ENCODE results near the gene KCNIP4. TPM values are rescaled to one million over a fixed set of nuclear protein-coding genes. Genes with fewer than 3 reads are reported as not detected.

The KCNIP4 gene
- total and polyA plus RNA-seq, 2 donors from 2014 or later = 9.8 to 43.9 TPM

GRCh38 chr4:20983763-20984575, 964.6 kb downstream of the KCNIP4 start:
- no peaks in the 10 kb centered on the region for H3K27me3 ChIP-seq (ENCODE audit: control insufficient read depth, insufficient read depth, low read length)
- no peak overlapping the region for H3K4me3 ChIP-seq (ENCODE audit: low read length in 3 of 3)
- no peaks in the 10 kb centered on the region for H3K9me3 ChIP-seq (ENCODE audit: control insufficient read depth in 2 of 3, insufficient read depth in 1 of 3, low read length in 3 of 3)
- no peak for TF ChIP-seq CTCF (IDR thresholded peaks at IDR 0.05; ENCODE audit: borderline replicate concordance, extremely low read depth, insufficient read depth)
- no peaks in the 10 kb centered on the region for H3K36me3 ChIP-seq (ENCODE audit: control insufficient read depth in 2 of 3, insufficient read depth in 3 of 3, low read length in 3 of 3)
- peak overlapping the region in 1 of 3 donors; percentile 7 for H3K9ac ChIP-seq (ENCODE audit: low read length in 3 of 3)
- no peak overlapping the region for H3K27ac ChIP-seq (ENCODE audit: low read depth in 2 of 2, low read length in 2 of 2)
- DNase-seq (peak; percentile 52 to 65 (median 53)), FAIRE-seq (no peak)
- intact Hi-C loops (cut with DNase I) = no loop called here
- peaks cover 0 to 2% (median 0%) of the 10 kb centered on the region in 3 donors for H3K4me1 ChIP-seq (ENCODE audit: control insufficient read depth in 2 of 3, insufficient read depth in 2 of 3, low read depth in 1 of 3, low read length in 3 of 3)

GRCh38 chr4:20982544-20982943, 966.0 kb downstream of the KCNIP4 start:
- Histone ChIP-seq H3K4me1 (ENCODE audit: control insufficient read depth in 2 of 3, insufficient read depth in 2 of 3, low read depth in 1 of 3, low read length in 3 of 3) (peaks cover 0 to 2% (median 0%) of the 10 kb centered on the region in 3 donors), H3K9ac (ENCODE audit: low read length in 3 of 3) (no peak overlapping the region), H3K36me3 (ENCODE audit: control insufficient read depth in 2 of 3, insufficient read depth in 3 of 3, low read length in 3 of 3) (no peaks in the 10 kb centered on the region), H3K4me3 (ENCODE audit: low read length in 3 of 3) (no peak overlapping the region), H3K9me3 (ENCODE audit: control insufficient read depth in 2 of 3, insufficient read depth in 1 of 3, low read length in 3 of 3) (no peaks in the 10 kb centered on the region), H3K27ac (ENCODE audit: low read depth in 2 of 2, low read length in 2 of 2) (no peak overlapping the region), H3K27me3 (ENCODE audit: control insufficient read depth, insufficient read depth, low read length) (no peaks in the 10 kb centered on the region)
- no peak for DNase-seq
- FAIRE-seq = no peak
- no peak for TF ChIP-seq CTCF (IDR thresholded peaks at IDR 0.05; ENCODE audit: borderline replicate concordance, extremely low read depth, insufficient read depth)
- intact Hi-C loops (cut with DNase I) = no loop called here

- Histone ChIP-seq H3K36me3 (ENCODE audit: control insufficient read depth in 2 of 3, insufficient read depth in 3 of 3, low read length in 3 of 3) (no peaks in the 10 kb centered on the region), H3K27me3 (ENCODE audit: control insufficient read depth, insufficient read depth, low read length) (no peaks in the 10 kb centered on the region), H3K4me3 (ENCODE audit: low read length in 3 of 3) (no peak overlapping the region), H3K27ac (ENCODE audit: low read depth in 2 of 2, low read length in 2 of 2) (no peak overlapping the region), H3K4me1 (ENCODE audit: control insufficient read depth in 2 of 3, insufficient read depth in 2 of 3, low read depth in 1 of 3, low read length in 3 of 3) (no peaks in the 10 kb centered on the region), H3K9me3 (ENCODE audit: control insufficient read depth in 2 of 3, insufficient read depth in 1 of 3, low read length in 3 of 3) (no peaks in the 10 kb centered on the region), H3K9ac (ENCODE audit: low read length in 3 of 3) (no peak overlapping the region)
- FAIRE-seq = no peak
- peak in 4 of 5 donors; percentile 29 to 55 (median 45) for DNase-seq
- no peak for TF ChIP-seq CTCF (IDR thresholded peaks at IDR 0.05; ENCODE audit: borderline replicate concordance, extremely low read depth, insufficient read depth)
- intact Hi-C loops (cut with DNase I) = no loop called here
Measured at GRCh38 chr4:20960291-20960690, 988.3 kb downstream of the KCNIP4 start.

Measured in kidney (tissue), 14 donors.